ENCODE results near the gene MMEL1. TPM values are rescaled to one million over a fixed set of nuclear protein-coding genes. Genes with fewer than 3 reads are reported as not detected.

Gene MMEL1
- total RNA-seq, 2 experiments from 2014 or later: 3.7 to 4.0 TPM

DNA sequence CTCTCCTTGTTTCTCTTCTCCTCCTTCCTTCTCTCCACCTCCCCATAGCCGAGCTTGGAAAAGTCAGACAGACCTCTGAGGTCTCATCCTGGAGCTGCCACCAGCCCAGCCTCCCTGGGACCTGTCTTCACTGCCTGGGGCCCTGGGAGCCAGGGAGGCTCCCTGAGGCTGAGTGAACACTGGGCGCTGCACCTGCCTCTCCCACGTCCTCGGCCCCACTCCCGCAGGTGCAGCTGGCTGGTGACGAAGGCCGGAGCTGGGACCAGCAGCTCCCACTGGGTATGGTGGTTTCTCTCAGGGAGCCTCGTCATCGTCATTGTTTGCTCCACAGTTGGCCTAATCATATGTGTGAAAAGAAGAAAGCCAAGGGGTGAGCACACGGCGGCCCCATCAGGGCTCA lies 71.4 kb downstream of the MMEL1 start:
- ChIA-PET CTCF (interaction anchor here (1.1 to 4.1 kb wide), 6 partner anchors 9 to 146 kb away, joined by 4 to 32 read pairs (median 12); partner anchors contain the start of genes PANK4 and PRXL2B), POLR2A (interaction anchor here (1.1 to 6.1 kb wide), 4 partner anchors 10 to 24 kb away, joined by 4 to 42 read pairs (median 8); partner anchors contain the start of gene PRXL2B)
- Mint-ChIP-seq H3K36me3 (ENCODE audit: low read depth) (peaks cover 21% of the 10 kb centered on the region), H3K4me3 (no peak overlapping the region), H3K9me3 (ENCODE audit: insufficient read depth) (no peaks in the 10 kb centered on the region), H3K4me1 (ENCODE audit: low read depth) (peaks cover 27% of the 10 kb centered on the region), H3K27ac (peak overlapping the region; percentile 30), H3K27me3 (ENCODE audit: low read depth) (no peaks in the 10 kb centered on the region)
- ATAC-seq (no peak), DNase-seq (no peak)

DNA sequence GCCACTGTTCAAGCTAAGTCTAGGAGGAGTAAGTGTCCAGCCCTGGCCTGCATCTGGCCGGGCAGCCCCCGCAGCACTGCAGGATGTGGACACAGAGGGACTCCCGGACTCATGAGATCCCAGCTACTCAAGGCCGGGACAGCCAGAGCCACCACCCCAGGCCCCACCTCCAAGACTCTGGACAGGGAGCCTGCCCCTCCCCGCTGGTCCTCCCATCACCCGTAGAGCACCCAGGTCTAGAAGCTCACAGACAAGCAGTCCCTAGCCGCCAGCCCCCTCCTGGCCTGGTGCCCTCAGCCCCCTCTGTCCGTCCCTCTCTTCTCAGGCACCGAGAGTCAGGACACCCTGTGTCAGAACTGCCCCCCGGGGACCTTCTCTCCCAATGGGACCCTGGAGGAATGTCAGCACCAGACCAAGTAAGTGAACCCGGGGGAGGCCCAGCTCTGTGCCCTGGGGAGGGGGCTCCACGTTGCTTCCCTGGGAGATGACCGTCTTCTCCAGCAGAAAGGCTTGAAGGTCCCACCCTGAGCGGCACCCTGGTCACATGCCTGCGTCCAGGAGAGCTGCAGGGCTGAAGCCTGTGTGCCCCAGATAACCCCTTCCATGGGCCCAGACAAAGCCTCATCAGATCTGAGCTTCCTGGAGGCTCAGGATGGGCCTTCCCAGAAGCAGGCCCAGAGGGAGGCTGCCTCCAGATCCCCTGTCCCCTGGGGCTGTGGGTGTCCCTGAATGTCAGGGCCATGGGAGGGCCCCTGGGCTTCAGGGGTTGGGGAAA lies 72.3 kb downstream of the MMEL1 start:
- no peaks in the 10 kb centered on the region for H3K27me3 Mint-ChIP-seq (ENCODE audit: low read depth)
- H3K4me1 Mint-ChIP-seq (ENCODE audit: low read depth): peaks cover 30% of the 10 kb centered on the region
- H3K27ac Mint-ChIP-seq: no peak overlapping the region

DNA sequence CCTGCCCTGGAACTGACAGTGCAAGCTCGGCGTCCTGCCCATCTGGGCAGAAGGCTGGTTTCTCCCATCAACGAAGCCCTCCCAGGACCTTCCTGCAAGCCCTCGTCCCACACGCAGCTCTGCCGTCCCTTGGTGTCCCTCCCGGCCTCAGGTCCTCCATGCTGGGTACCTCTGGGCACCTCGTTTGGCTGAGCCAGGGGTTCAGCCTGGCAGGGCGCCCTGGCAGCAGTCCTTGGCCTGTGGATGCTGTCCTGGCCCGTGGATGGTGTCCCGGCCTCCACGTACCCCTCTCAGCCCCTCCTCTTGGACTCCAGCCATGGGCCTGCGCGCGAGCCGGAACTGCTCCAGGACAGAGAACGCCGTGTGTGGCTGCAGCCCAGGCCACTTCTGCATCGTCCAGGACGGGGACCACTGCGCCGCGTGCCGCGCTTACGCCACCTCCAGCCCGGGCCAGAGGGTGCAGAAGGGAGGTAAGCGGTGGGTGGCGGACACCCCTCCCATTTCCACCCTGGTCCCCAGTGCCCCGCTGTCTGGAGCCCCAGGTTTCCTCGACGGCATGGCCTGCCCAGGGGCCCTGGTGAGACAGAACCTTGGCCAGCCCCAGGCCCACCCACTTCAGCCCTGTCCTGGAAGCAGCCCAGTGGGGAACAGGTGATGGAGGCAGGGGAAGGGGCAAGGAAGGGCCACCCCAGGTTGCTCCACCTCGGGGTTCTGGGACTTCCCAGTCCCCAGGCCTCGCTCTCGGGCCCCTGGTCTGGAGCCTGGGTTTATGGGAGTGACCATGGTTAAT lies 73.1 kb downstream of the MMEL1 start:
- POLR2A ChIA-PET: interaction anchor here (1.0 to 6.1 kb wide), 4 partner anchors 12 to 26 kb away, joined by 3 to 60 read pairs (median 28); partner anchors contain the start of gene PRXL2B
- H3K4me3 Mint-ChIP-seq: no peak overlapping the region
- ATAC-seq (no peak), DNase-seq (no peak)
- H3K9me3 Mint-ChIP-seq (ENCODE audit: insufficient read depth): no peaks in the 10 kb centered on the region
- peaks cover 36% of the 10 kb centered on the region for H3K4me1 Mint-ChIP-seq (ENCODE audit: low read depth)
- CTCF ChIA-PET: interaction anchor here (4.1 kb wide), 1 partner anchor 26 kb away, joined by 32 read pairs; the partner anchor contains the start of gene PRXL2B
- peaks cover 27% of the 10 kb centered on the region for H3K36me3 Mint-ChIP-seq (ENCODE audit: low read depth)
- H3K27me3 Mint-ChIP-seq (ENCODE audit: low read depth): no peaks in the 10 kb centered on the region
- no peak overlapping the region for H3K27ac Mint-ChIP-seq

More for the DNA sequence above, 72.3 kb downstream of the MMEL1 start:
- CTCF ChIA-PET: interaction anchor here (1.8 to 4.1 kb wide), 4 partner anchors 10 to 25 kb away, joined by 9 to 32 read pairs (median 16); partner anchors contain the start of gene PRXL2B
- peaks cover 25% of the 10 kb centered on the region for H3K36me3 Mint-ChIP-seq (ENCODE audit: low read depth)
- ATAC-seq: no peak
- no peaks in the 10 kb centered on the region for H3K9me3 Mint-ChIP-seq (ENCODE audit: insufficient read depth)
- POLR2A ChIA-PET: interaction anchor here (1.1 to 6.1 kb wide), 4 partner anchors 11 to 25 kb away, joined by 4 to 42 read pairs (median 8); partner anchors contain the start of gene PRXL2B
- no peak overlapping the region for H3K4me3 Mint-ChIP-seq
- DNase-seq: no peak

DNA sequence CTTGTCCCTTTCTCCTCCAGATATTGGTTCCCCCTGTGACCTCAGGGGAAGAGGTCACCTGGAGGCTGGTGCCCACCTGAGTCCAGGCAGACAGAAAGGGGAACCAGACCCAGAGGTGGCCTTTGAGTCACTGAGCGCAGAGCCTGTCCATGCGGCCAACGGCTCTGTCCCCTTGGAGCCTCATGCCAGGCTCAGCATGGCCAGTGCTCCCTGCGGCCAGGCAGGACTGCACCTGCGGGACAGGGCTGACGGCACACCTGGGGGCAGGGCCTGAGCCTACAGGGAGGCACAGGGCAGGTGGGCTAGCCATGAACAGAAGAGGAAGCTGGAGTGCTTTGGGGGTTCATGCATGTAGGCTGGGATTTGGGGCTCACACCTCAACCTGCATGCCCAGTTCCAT lies 74.0 kb downstream of the MMEL1 start:
- Mint-ChIP-seq H3K9me3 (ENCODE audit: insufficient read depth) (no peaks in the 10 kb centered on the region), H3K36me3 (ENCODE audit: low read depth) (peaks cover 30% of the 10 kb centered on the region), H3K27ac (peak overlapping the region; percentile 43), H3K27me3 (ENCODE audit: low read depth) (no peaks in the 10 kb centered on the region), H3K4me1 (ENCODE audit: low read depth) (peaks cover 44% of the 10 kb centered on the region), H3K4me3 (peak overlapping the region; percentile 31)
- no peak for DNase-seq
- no peak for ATAC-seq
- ChIA-PET CTCF (no interaction called here), POLR2A (interaction anchor here (1.0 to 4.9 kb wide), 2 partner anchors 11 to 19 kb away, joined by 3 to 60 read pairs; no protein-coding TSS in a partner anchor)

DNA sequence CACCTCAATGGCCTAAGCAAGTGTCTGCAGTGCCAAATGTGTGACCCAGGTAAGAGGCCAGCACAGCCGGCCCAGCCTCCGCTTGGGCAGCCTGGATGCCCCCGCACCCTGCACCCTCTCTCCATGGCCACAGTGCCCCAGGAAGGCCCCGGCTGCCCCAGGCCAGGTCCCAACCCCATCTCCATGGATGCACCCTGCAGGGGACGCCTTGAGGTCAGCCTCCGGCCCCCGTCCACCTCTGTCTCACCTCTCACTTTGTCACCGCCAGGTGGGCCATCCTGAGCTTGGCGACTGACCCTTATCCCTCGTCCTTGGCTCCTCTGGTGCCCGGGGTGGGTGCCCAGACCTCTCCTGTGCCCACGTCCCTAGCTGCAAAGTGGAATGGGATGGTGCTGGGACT lies 74.4 kb downstream of the MMEL1 start:
- no peaks in the 10 kb centered on the region for H3K27me3 Mint-ChIP-seq (ENCODE audit: low read depth)
- H3K27ac Mint-ChIP-seq: peak overlapping the region; percentile 43
- peaks cover 28% of the 10 kb centered on the region for H3K36me3 Mint-ChIP-seq (ENCODE audit: low read depth)
- H3K4me1 Mint-ChIP-seq (ENCODE audit: low read depth): peaks cover 47% of the 10 kb centered on the region
- ATAC-seq: no peak
- ChIA-PET CTCF (no interaction called here), POLR2A (interaction anchor here (1.0 to 4.9 kb wide), 3 partner anchors 11 to 26 kb away, joined by 3 to 60 read pairs (median 5); no protein-coding TSS in a partner anchor)
- DNase-seq: no peak
- H3K4me3 Mint-ChIP-seq: peak overlapping the region; percentile 97
- H3K9me3 Mint-ChIP-seq (ENCODE audit: insufficient read depth): no peaks in the 10 kb centered on the region

DNA sequence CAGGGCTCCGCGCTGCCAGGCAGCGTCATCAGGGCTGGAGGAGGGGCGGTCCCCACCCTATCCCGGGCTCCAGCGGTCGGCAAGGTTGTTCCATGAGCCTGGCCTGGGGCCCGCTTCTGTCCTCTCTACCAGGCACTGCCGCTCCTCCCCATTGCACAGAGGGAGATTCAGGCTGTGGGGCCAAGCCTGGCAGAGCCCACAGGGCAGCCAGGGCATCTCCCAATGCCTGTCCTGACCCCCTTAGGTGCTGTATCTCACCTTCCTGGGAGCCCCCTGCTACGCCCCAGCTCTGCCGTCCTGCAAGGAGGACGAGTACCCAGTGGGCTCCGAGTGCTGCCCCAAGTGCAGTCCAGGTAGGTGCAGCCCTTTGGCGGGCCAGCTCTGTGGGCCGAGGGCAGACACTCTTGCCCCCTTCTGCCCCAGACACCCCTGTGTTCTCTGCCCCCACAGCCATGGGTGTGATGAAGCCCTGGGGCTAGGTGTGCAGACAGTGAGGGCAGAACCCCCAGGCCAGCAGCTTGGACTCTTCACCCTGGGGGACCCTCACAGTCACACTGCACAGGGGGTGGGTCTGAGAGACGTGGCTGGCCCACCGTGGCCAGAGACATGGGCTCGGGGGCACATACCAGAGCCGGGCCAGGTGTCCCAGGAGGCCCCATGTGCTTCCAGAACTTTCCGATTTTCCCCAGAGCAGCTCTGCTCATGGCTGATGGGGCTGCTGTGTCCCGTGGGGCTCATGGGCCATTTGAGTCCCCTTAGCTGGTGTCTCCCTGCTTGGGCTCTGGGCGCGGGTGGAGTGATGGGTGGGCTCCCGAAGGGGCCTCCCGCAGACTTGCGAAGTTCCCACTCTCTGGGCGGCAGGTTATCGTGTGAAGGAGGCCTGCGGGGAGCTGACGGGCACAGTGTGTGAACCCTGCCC lies 75.1 kb downstream of the MMEL1 start:
- Mint-ChIP-seq H3K27ac (peak overlapping the region; percentile 98), H3K27me3 (ENCODE audit: low read depth) (no peaks in the 10 kb centered on the region), H3K4me3 (peak overlapping the region; percentile 97), H3K36me3 (ENCODE audit: low read depth) (peaks cover 28% of the 10 kb centered on the region), H3K9me3 (ENCODE audit: insufficient read depth) (no peaks in the 10 kb centered on the region), H3K4me1 (ENCODE audit: low read depth) (peaks cover 47% of the 10 kb centered on the region)
- DNase-seq (no peak), ATAC-seq (no peak)
- POLR2A ChIA-PET: interaction anchor here (1.0 to 4.9 kb wide), 8 partner anchors 9 to 142 kb away, joined by 3 to 130 read pairs (median 10); partner anchors contain the start of genes PANK4 and PRXL2B
- CTCF ChIA-PET: interaction anchor here (1.4 to 3.8 kb wide), 4 partner anchors 10 to 32 kb away, joined by 3 to 42 read pairs (median 18); partner anchors contain the start of genes PANK4 and PRXL2B

DNA sequence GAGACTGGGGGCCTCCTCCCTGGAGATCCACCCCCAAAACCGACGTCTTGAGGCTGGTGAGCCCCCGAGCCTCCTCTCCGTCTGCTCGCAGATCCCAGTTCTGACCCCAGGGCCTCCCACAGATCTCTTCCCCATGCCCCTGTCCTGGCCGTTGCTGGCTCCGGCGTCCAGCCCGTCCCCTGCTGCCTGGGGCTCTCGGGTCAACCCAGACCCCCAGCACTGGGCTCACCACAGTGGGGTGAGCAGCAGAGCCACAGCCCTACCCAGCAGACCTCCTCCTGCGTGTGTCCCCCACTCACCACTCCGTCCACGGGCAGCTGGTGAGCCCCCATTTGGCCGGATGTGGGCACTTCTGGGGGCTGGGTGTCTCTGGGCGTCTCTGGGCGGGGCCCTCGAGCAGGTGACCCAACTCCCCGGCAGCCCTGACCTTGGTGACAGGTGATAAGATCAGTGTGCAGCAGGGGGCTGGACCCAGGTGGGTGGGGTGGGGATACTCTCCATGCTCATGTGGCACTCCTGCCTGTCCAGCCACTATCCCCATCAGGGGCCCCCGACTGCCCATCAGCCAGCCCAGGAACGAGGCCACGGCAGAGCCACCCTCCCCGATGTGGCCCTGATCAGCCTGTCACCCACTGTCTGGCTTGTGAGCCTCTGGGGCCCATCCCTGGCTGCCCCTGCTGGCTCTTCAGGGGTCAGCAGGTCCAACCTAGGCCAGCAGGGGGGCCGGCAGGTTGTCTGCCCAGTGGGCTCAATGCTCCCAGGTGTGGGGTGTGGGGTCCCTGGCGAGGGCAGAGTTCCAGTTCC lies 75.9 kb downstream of the MMEL1 start:
- Mint-ChIP-seq H3K9me3 (ENCODE audit: insufficient read depth) (no peaks in the 10 kb centered on the region), H3K36me3 (ENCODE audit: low read depth) (peaks cover 28% of the 10 kb centered on the region), H3K27me3 (ENCODE audit: low read depth) (no peaks in the 10 kb centered on the region), H3K4me3 (peak overlapping the region; percentile 97), H3K27ac (peak overlapping the region; percentile 98), H3K4me1 (ENCODE audit: low read depth) (peaks cover 47% of the 10 kb centered on the region)
- ChIA-PET POLR2A (interaction anchor here (0.9 to 4.9 kb wide), 13 partner anchors 8 to 362 kb away, joined by 3 to 130 read pairs (median 7); partner anchors contain the start of genes FAAP20, MORN1, PANK4 and PRXL2B), CTCF (interaction anchor here (1.1 to 3.8 kb wide), 10 partner anchors 8 to 142 kb away, joined by 3 to 42 read pairs (median 8); partner anchors contain the start of genes PANK4 and PRXL2B)
- peak; percentile 17 for ATAC-seq
- DNase-seq: peak; percentile 77

DNA sequence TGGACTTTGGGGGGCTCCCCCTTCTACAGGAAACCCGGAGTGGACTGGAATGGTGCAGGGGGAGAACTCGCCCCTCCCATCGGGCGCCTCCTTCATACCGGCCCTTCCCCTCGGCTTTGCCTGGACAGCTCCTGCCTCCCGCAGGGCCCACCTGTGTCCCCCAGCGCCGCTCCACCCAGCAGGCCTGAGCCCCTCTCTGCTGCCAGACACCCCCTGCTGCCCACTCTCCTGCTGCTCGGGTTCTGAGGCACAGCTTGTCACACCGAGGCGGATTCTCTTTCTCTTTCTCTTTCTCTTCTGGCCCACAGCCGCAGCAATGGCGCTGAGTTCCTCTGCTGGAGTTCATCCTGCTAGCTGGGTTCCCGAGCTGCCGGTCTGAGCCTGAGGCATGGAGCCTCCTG lies 76.5 kb downstream of the MMEL1 start, which contains the start of gene TNFRSF14:
TSS of gene TNFRSF14 (plus strand) at position 95 of the 401 bp plus-strand sequence. CDS start at position 389, 294 bp downstream.
- CTCF ChIA-PET: interaction anchor here (1.0 to 3.8 kb wide), 11 partner anchors 9 to 362 kb away, joined by 3 to 42 read pairs (median 6); partner anchors contain the start of genes FAAP20, PANK4 and PRXL2B
- DNase-seq (peak; percentile 90), ATAC-seq (peak; percentile 77)
- POLR2A ChIA-PET: interaction anchor here (0.8 to 4.9 kb wide), 16 partner anchors 9 to 361 kb away, joined by 3 to 130 read pairs (median 5); partner anchors contain the start of genes FAAP20, MORN1, PANK4 and PRXL2B
- H3K4me3 Mint-ChIP-seq: peak within 1 kb of the TSS; percentile 97
- H3K9me3 Mint-ChIP-seq (ENCODE audit: insufficient read depth): no peaks in the 10 kb centered on the region
- H3K27ac Mint-ChIP-seq: peak within 1 kb of the TSS; percentile 98
- no peaks in the 10 kb centered on the region for H3K27me3 Mint-ChIP-seq (ENCODE audit: low read depth)
- peaks cover 25% of the 10 kb centered on the region for H3K36me3 Mint-ChIP-seq (ENCODE audit: low read depth)
- peaks cover 46% of the 10 kb centered on the region for H3K4me1 Mint-ChIP-seq (ENCODE audit: low read depth)

DNA sequence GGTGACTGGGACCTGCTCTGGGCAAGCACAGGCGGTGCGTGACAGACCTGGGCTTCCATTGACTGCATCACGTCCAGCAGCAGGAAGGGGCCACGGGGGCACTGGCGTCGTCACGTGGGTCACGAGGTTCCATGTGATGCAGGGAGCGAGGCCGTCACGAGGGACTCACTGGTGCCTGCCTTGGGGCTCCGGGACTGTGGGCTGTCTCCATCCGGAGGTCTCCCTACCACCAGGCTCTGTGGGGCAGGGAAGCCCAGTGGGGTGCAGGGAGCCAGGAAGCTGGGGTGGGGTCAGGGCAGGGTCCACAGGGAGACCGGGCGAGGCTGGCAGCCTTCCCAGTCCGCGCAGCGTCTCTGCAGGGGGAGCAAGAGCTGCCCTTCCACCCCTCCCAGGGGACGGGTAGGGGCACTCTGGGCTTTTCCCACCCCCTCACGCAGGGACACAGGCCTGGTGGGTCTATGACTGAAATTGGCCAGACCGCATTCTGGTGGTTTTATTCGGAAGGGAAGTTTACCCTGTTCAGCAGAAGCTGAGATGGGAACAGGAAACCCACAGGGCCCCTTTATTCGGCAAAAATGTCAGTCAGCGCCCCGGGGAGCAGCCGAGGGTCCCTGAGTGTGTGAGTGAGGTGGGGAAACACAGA lies 77.1 kb downstream of the MMEL1 start:
- H3K4me1 Mint-ChIP-seq (ENCODE audit: low read depth): peaks cover 48% of the 10 kb centered on the region
- ChIA-PET CTCF (interaction anchor here (1.0 to 3.8 kb wide), 11 partner anchors 8 to 361 kb away, joined by 3 to 42 read pairs (median 6); partner anchors contain the start of genes FAAP20, PANK4 and PRXL2B), POLR2A (interaction anchor here (0.8 to 4.9 kb wide), 16 partner anchors 9 to 361 kb away, joined by 3 to 130 read pairs (median 5); partner anchors contain the start of genes FAAP20, MORN1, PANK4 and PRXL2B)
- peak; percentile 92 for DNase-seq
- peaks cover 23% of the 10 kb centered on the region for H3K36me3 Mint-ChIP-seq (ENCODE audit: low read depth)
- no peaks in the 10 kb centered on the region for H3K9me3 Mint-ChIP-seq (ENCODE audit: insufficient read depth)
- peak overlapping the region; percentile 97 for H3K4me3 Mint-ChIP-seq
- peak; percentile 60 for ATAC-seq
- H3K27me3 Mint-ChIP-seq (ENCODE audit: low read depth): no peaks in the 10 kb centered on the region
- H3K27ac Mint-ChIP-seq: peak overlapping the region; percentile 98

Measured in activated CD8-positive, alpha-beta T cell treated with anti-CD3 and anti-CD28 coated beads, Interleukin-2, amount 10 ng/mL, durations not matched to agents 7 days and 5 days (primary cell).